ENCODE measurements around the gene CISD1. TPM values are rescaled to one million over a fixed set of nuclear protein-coding genes. Genes with fewer than 3 reads are reported as not detected.

The CISD1 gene
- total RNA-seq, 4 donors from 2014 or later = 3.7 to 14.2 (median 6.7) TPM

DNA sequence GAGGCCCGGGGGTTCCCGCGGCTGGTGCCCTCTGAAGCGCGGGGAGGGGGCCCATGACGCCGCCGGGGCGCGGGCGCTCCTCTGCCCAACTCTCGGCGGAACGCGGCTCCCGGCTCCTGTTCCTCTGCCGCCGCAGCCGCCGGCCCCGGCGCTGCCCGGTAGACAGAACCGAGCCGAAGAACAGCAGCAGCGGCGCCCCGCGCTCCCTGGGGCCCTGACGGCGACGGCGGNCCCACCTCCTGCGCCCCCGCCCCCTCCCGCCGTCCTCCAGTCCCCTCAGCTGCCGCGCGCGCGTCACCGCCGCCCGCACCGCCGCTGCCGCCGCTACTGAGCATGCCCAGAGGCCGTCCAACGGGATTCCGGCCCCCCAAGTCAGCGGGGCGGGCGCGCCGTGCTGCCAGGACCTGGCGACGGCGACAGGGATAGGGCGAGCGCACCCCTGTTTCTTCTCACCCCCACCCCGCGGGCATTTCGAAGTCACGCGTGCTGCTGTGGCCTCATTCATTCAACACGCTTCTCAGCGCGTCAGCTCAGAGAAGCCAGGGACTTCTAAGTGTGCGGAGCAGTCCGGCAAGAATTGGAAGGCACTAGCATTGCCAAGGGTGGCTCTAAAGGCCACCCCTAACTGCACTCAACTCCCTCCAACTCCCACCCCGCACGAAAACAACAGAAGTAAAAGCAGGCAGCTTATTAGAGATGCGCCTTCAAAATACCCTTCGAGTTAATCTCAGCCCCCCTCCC, 1.1 kb upstream of the CISD1 start, which contains the start of gene IPMK:
IPMK (minus strand) TSS at position 182 of the 741 bp plus-strand sequence. CDS start 283 bp downstream, outside the sequence.
- Histone ChIP-seq H3K4me1 (peaks cover 0 to 43% (median 11%) of the 10 kb centered on the region in 4 donors), H3K36me3 (no peaks in the 10 kb centered on the region), H3K27ac (peak within 1 kb of the TSS; percentile 87 to 98 (median 97)), H3K9me3 (no peaks in the 10 kb centered on the region), H3K27me3 (no peaks in the 10 kb centered on the region), H3K4me3 (peak within 1 kb of the TSS; percentile 67 to 81 (median 75))
- DNase-seq (ENCODE audit: low spot score in 2 of 2) = peak; percentile 84
- TF ChIP-seq EP300 (IDR thresholded peaks at IDR 0.05) (peak in 1 of 2 donors; percentile 83), POLR2A (IDR thresholded peaks at IDR 0.05) (peak; percentile 63 to 72)
- TF ChIP-seq, protein P1, sequence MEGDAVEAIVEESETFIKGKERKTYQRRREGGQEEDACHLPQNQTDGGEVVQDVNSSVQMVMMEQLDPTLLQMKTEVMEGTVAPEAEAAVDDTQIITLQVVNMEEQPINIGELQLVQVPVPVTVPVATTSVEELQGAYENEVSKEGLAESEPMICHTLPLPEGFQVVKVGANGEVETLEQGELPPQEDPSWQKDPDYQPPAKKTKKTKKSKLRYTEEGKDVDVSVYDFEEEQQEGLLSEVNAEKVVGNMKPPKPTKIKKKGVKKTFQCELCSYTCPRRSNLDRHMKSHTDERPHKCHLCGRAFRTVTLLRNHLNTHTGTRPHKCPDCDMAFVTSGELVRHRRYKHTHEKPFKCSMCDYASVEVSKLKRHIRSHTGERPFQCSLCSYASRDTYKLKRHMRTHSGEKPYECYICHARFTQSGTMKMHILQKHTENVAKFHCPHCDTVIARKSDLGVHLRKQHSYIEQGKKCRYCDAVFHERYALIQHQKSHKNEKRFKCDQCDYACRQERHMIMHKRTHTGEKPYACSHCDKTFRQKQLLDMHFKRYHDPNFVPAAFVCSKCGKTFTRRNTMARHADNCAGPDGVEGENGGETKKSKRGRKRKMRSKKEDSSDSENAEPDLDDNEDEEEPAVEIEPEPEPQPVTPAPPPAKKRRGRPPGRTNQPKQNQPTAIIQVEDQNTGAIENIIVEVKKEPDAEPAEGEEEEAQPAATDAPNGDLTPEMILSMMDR (IDR thresholded peaks at IDR 0.05) = peak in 1 of 5 experiments; percentile 22
- 0 to 1% methylated on average over 37 to 50 of the region's 76 CpGs for WGBS, 2 donors

DNA sequence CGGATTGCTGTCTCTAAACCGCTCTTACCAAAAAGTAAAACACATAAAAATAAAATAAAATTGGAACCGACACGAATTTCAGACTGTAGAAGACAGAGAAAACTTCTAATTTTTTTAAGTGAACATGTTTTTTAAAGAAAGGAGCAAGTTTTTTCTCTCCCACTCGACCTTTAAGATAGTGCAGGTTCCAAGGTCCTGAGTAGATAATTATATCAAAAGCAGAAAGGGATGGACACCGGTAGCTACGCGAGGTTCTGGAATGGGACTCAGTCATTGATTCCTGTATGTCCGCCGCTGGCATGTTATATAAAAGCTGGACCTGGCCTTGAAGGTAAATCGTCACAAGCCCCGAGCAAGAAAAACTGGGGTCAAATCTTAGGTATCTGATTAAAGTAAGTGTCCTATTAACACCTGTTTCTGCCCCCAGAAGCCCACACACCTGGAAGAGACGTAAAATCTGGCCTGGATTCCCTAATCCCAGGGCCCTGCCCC, 462 bp upstream of the CISD1 start:
- no peaks in the 10 kb centered on the region for H3K27me3 ChIP-seq
- TF ChIP-seq, protein P1 (IDR thresholded peaks at IDR 0.05) = no peak
- TF ChIP-seq POLR2A (IDR thresholded peaks at IDR 0.05) (no peak), EP300 (IDR thresholded peaks at IDR 0.05) (no peak)
- H3K4me1 ChIP-seq = peaks cover 0 to 43% (median 11%) of the 10 kb centered on the region in 4 donors
- peak overlapping the region; percentile 87 to 98 (median 97) for H3K27ac ChIP-seq
- H3K4me3 ChIP-seq = peak overlapping the region; percentile 67 to 81 (median 75)
- WGBS, 2 donors = 1% methylated on average over 13 of the region's 13 CpGs
- no peaks in the 10 kb centered on the region for H3K36me3 ChIP-seq
- H3K9me3 ChIP-seq = no peaks in the 10 kb centered on the region
- DNase-seq (ENCODE audit: low spot score in 2 of 2) = no peak

DNA sequence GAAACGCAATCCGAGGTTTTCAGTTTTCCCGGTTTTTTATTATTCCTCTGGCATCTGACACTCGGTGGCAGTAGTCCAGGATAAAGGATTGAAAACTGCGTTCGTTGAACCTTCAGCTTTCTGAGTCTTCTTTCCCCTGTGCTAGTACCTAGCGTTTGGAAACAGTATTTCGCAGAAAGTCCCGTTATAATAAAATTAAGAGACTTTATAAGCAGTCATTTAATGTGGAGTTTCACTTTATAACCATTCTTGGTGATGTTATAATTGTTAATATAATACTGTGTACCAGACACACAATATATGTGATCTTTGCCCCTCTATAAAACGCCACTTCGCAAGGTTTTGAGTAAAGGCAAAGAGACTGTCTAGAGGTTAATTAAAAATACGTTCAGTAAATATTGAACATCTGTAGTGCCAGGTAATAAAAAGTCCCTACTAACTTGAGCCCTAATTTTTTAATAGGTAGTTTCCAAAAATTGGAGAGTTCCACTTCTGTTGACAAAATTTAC, 874 bp downstream of the CISD1 start:
- Histone ChIP-seq H3K27ac (peak overlapping the region; percentile 87 to 98 (median 97)), H3K36me3 (no peaks in the 10 kb centered on the region), H3K27me3 (no peaks in the 10 kb centered on the region), H3K9me3 (no peaks in the 10 kb centered on the region), H3K4me3 (peak overlapping the region; percentile 67 to 81 (median 75)), H3K4me1 (peaks cover 0 to 35% (median 11%) of the 10 kb centered on the region in 4 donors)
- no peak for DNase-seq (ENCODE audit: low spot score in 2 of 2)
- TF ChIP-seq, protein P1 (IDR thresholded peaks at IDR 0.05) = no peak
- TF ChIP-seq EP300 (IDR thresholded peaks at IDR 0.05) = no peak
- no peak for TF ChIP-seq POLR2A (IDR thresholded peaks at IDR 0.05)
- 13 to 16% methylated on average over 12 of the region's 12 CpGs for WGBS, 2 donors

DNA sequence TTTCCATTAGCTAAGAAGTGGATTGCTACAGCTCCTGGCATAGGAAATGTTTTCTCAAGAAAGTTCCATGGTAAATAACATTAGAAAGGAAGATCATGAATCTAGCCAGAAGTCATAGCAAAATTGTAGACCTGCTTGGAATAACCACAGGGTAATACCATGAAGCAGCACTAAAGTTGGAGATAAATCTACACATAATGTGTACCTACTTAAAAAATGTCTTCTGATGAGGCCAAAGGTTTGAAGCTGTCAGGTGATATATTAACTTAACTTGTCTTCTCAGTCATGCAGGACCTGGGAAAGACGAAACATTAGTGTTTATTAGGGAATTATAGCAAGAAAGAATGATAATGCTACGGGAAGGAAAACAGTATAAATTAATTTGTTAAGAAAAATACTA, 6.3 kb downstream of the CISD1 start:
- no peaks in the 10 kb centered on the region for H3K27me3 ChIP-seq
- TF ChIP-seq, protein P1 (IDR thresholded peaks at IDR 0.05) = no peak
- no peak for TF ChIP-seq POLR2A (IDR thresholded peaks at IDR 0.05)
- TF ChIP-seq EP300 (IDR thresholded peaks at IDR 0.05) = no peak
- no peak overlapping the region for H3K27ac ChIP-seq
- WGBS, 2 donors = 94 to 96% methylated on average over 2 of the region's 2 CpGs
- H3K36me3 ChIP-seq = peaks cover 0 to 11% (median 0%) of the 10 kb centered on the region in 3 donors
- no peak for DNase-seq (ENCODE audit: low spot score in 2 of 2)
- H3K4me3 ChIP-seq = no peak overlapping the region
- H3K9me3 ChIP-seq = no peaks in the 10 kb centered on the region
- peaks cover 0 to 6% (median 4%) of the 10 kb centered on the region in 4 donors for H3K4me1 ChIP-seq

DNA sequence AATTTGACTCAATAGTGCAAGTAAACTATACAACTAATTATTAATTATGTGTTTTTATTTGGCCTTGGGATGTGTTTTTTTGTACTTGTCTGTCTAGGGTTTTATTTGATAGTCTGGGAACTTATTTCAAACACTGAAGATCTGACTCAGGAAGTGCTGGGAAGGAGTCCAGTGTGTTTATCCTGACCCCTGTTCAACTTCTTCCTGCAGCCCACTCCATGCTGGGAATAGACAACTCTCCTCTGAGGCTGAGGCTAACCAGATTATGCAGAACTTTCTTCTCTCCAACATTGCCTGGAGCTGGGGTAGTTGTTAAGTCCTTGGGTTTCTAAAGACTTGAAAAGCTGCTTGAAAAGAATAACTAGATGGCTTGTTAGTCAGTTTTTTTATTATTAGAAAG, 6.9 kb downstream of the CISD1 start:
- Histone ChIP-seq H3K4me1 (peaks cover 0 to 4% (median 0%) of the 10 kb centered on the region in 4 donors), H3K4me3 (no peak overlapping the region), H3K27me3 (no peaks in the 10 kb centered on the region), H3K9me3 (no peaks in the 10 kb centered on the region), H3K27ac (no peak overlapping the region), H3K36me3 (peaks cover 0 to 11% (median 0%) of the 10 kb centered on the region in 3 donors)
- DNase-seq (ENCODE audit: low spot score in 2 of 2) = no peak
- TF ChIP-seq POLR2A (IDR thresholded peaks at IDR 0.05) = no peak
- TF ChIP-seq EP300 (IDR thresholded peaks at IDR 0.05) = no peak
- TF ChIP-seq, protein P1 (IDR thresholded peaks at IDR 0.05) = no peak
